Liver (tissue), 3 donors: Measurements from ENCODE around the gene NHSL2.

Source experiments
- EGR1 ChIP-seq, 2 donors: IDR thresholded peaks; 2 replicates each; pipeline ENCODE4 v1.6.1; 2016 to 2018; ENCODE audit warnings: antibody characterized with exemption in 2 of 2, low read depth in 2 of 2
- FOXA1 ChIP-seq: IDR thresholded peaks from 2 replicates; pipeline ENCODE4 v1.6.1; 2016; ENCODE audit warnings: antibody characterized with exemption
- HNF4A ChIP-seq, 2 donors: conservative IDR thresholded peaks; 2 replicates each; pipeline ENCODE4 v1.6.1; 2016; ENCODE audit warnings: antibody characterized with exemption in 2 of 2, mild to moderate bottlenecking in 2 of 2
- HNF4G ChIP-seq: IDR thresholded peaks from 2 replicates; pipeline ENCODE4 v1.6.1; 2016; ENCODE audit warnings: antibody characterized with exemption
- JUND ChIP-seq, 2 donors: IDR thresholded peaks; 2 replicates each; pipeline ENCODE4 v1.6.1; 2016; ENCODE audit warnings: antibody characterized with exemption in 2 of 2
- NR2F2 ChIP-seq: IDR thresholded peaks from 2 replicates; pipeline ENCODE4 v1.6.1; 2016; ENCODE audit warnings: antibody characterized with exemption
- RAD21 ChIP-seq, 2 donors: IDR thresholded peaks; 2 replicates each; pipeline ENCODE4 v1.6.1; 2016; ENCODE audit warnings: antibody characterized with exemption in 2 of 2, mild to moderate bottlenecking in 2 of 2
- SP1 ChIP-seq: IDR thresholded peaks from 2 replicates; pipeline ENCODE4 v1.6.1; 2018; ENCODE audit warnings: antibody characterized with exemption, mild to moderate bottlenecking
- TAF1 ChIP-seq: conservative IDR thresholded peaks from 2 replicates; pipeline ENCODE4 v1.6.1; 2016; ENCODE audit warnings: antibody characterized with exemption, mild to moderate bottlenecking
- YY1 ChIP-seq: IDR thresholded peaks from 2 replicates; pipeline ENCODE4 v1.6.1; 2016; ENCODE audit warnings: antibody characterized with exemption, mild to moderate bottlenecking
- TF ChIP-seq, protein P1 (sequence below): IDR thresholded peaks from 2 replicates; pipeline ENCODE4 v1.6.1; 2016; ENCODE audit warnings: antibody characterized with exemption
- TF ChIP-seq, protein P2 (sequence below): IDR thresholded peaks from 2 replicates; pipeline ENCODE4 v1.6.1; 2016; ENCODE audit warnings: antibody characterized with exemption
- TF ChIP-seq, protein P3 (sequence below): fragments of 150-350 bp; IDR thresholded peaks from 2 replicates; pipeline ENCODE4 v1.5.1; 2017; ENCODE audit warnings: improper control_type of control experiment, low read depth, low read length; ENCODE audit not compliant: missing input control
- TF ChIP-seq, protein P4 (sequence below): IDR thresholded peaks from 2 replicates; pipeline ENCODE4 v1.6.1; 2016; ENCODE audit warnings: antibody characterized with exemption, mild to moderate bottlenecking
- donor health status: healthy.
- donor health status: healthy.

DNA sequence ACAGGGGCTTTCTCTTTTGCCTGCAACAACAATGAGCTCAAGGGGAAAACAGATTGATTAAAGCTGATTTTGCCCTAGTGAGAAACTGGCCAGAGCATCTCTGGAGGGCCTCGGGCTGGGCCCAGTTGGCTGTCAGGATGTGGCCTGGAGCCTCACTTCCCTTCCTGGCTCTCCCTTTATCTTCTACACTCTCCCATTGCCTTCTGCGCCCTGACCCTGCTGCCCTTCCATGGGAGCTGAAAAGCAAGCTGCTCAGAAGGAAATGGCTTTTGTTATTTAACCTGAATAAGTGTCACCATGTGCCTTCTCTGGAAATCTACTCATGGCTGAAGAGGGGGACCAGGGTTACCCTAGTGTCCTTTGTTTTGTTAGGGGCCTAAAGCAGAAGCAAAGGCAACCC lies 43.8 kb downstream of the NHSL2 start:
- TF ChIP-seq HNF4A (conservative IDR thresholded peaks at IDR 0.05), result no peak
- peak; percentile 95 for TF ChIP-seq NR2F2
- TF ChIP-seq, protein P1, sequence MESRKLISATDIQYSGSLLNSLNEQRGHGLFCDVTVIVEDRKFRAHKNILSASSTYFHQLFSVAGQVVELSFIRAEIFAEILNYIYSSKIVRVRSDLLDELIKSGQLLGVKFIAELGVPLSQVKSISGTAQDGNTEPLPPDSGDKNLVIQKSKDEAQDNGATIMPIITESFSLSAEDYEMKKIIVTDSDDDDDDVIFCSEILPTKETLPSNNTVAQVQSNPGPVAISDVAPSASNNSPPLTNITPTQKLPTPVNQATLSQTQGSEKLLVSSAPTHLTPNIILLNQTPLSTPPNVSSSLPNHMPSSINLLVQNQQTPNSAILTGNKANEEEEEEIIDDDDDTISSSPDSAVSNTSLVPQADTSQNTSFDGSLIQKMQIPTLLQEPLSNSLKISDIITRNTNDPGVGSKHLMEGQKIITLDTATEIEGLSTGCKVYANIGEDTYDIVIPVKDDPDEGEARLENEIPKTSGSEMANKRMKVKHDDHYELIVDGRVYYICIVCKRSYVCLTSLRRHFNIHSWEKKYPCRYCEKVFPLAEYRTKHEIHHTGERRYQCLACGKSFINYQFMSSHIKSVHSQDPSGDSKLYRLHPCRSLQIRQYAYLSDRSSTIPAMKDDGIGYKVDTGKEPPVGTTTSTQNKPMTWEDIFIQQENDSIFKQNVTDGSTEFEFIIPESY, result no peak
- no peak for TF ChIP-seq SP1
- TF ChIP-seq, protein P2, sequence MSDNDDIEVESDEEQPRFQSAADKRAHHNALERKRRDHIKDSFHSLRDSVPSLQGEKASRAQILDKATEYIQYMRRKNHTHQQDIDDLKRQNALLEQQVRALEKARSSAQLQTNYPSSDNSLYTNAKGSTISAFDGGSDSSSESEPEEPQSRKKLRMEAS, result no peak
- no peak for TF ChIP-seq EGR1 (IDR thresholded peaks at IDR 0.05; ENCODE audit: low read depth in 2 of 2)
- TF ChIP-seq, protein P3, sequence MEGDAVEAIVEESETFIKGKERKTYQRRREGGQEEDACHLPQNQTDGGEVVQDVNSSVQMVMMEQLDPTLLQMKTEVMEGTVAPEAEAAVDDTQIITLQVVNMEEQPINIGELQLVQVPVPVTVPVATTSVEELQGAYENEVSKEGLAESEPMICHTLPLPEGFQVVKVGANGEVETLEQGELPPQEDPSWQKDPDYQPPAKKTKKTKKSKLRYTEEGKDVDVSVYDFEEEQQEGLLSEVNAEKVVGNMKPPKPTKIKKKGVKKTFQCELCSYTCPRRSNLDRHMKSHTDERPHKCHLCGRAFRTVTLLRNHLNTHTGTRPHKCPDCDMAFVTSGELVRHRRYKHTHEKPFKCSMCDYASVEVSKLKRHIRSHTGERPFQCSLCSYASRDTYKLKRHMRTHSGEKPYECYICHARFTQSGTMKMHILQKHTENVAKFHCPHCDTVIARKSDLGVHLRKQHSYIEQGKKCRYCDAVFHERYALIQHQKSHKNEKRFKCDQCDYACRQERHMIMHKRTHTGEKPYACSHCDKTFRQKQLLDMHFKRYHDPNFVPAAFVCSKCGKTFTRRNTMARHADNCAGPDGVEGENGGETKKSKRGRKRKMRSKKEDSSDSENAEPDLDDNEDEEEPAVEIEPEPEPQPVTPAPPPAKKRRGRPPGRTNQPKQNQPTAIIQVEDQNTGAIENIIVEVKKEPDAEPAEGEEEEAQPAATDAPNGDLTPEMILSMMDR, result no peak
- no peak for TF ChIP-seq YY1
- TF ChIP-seq, protein P4, sequence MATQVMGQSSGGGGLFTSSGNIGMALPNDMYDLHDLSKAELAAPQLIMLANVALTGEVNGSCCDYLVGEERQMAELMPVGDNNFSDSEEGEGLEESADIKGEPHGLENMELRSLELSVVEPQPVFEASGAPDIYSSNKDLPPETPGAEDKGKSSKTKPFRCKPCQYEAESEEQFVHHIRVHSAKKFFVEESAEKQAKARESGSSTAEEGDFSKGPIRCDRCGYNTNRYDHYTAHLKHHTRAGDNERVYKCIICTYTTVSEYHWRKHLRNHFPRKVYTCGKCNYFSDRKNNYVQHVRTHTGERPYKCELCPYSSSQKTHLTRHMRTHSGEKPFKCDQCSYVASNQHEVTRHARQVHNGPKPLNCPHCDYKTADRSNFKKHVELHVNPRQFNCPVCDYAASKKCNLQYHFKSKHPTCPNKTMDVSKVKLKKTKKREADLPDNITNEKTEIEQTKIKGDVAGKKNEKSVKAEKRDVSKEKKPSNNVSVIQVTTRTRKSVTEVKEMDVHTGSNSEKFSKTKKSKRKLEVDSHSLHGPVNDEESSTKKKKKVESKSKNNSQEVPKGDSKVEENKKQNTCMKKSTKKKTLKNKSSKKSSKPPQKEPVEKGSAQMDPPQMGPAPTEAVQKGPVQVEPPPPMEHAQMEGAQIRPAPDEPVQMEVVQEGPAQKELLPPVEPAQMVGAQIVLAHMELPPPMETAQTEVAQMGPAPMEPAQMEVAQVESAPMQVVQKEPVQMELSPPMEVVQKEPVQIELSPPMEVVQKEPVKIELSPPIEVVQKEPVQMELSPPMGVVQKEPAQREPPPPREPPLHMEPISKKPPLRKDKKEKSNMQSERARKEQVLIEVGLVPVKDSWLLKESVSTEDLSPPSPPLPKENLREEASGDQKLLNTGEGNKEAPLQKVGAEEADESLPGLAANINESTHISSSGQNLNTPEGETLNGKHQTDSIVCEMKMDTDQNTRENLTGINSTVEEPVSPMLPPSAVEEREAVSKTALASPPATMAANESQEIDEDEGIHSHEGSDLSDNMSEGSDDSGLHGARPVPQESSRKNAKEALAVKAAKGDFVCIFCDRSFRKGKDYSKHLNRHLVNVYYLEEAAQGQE, result no peak
- TF ChIP-seq RAD21 (IDR thresholded peaks at IDR 0.05), result no peak
- no peak for TF ChIP-seq TAF1
- no peak for TF ChIP-seq HNF4G
- no peak for TF ChIP-seq JUND (IDR thresholded peaks at IDR 0.05)
- TF ChIP-seq FOXA1, result no peak
